ENCODE results near the gene MTAP.
"Not testable (repeated sequence)": the region's sequence is repeated elsewhere in the genome, so short reads cannot be mapped to it uniquely, and the experiment has no call there.

MTAP gene

GRCh38 chr9:21919377-21920362, 117.2 kb downstream of the MTAP start:
- no peak for DNase-seq (ENCODE audit: low spot score)

GRCh38 chr9:21923694-21924093, 121.3 kb downstream of the MTAP start:
- no peak for DNase-seq (ENCODE audit: low spot score)

GRCh38 chr9:21927752-21928151, 125.3 kb downstream of the MTAP start:
- no peak for DNase-seq (ENCODE audit: low spot score)

DNA sequence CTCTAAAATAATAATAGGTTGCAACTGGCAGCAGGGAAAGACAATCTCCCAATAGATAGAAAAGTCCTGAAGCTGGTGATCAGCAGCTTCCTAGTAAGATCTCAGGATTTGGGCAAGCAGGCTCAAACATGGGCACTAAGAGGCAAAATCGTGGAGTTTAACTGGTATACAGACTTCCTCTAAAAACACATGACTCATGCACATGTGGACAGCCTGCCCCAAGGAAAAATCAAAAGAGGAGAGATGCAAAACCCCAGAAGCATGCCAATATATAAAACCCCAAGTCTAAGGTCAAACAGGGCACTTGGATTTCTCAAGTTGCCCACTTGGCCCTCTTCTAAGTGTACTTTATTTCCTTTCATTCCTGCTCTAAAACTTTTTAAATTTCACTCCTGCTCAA, 129.0 kb downstream of the MTAP start:
- DNase-seq (ENCODE audit: low spot score), result no peak

GRCh38 chr9:21933281-21933680, 130.8 kb downstream of the MTAP start:
- DNase-seq (ENCODE audit: low spot score), result no peak

DNA sequence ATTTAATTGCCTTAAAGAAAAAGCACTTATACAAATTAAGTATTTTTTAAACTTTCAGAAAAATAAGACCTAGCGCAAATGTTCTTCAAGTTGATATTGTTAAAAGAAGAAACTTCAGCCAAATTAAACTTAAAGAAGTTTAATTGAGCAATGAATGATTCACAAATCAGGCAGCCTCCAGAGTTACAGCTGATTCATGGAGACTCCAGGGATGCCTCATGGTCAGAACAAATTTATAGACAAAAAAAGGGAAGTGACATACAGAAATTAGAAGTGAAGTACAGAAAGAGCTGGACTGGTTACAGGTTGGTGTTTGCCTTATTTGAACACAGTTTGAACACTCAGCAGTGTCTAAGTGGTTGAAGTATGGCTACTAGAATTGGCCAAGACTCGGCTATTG, 131.4 kb downstream of the MTAP start:
- no peak for DNase-seq (ENCODE audit: low spot score)

DNA sequence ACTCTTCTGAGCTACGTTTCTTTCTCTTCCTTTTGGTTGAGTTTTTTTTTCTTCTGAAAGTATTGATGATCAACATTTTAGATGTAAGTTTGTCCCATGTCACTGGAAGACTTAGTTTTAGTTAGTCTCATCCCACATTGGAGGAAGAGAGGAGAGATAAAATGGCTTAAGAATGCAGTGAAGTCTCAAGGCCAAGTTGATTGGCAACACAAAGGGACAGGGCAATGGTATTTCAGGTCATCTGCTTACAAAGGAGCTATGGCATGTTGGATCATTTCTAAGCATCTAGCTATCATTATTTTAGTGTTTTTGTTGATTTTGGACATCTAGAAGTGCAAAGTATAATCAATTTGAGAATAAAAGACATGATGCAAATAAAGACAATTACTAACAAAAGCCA, 133.2 kb downstream of the MTAP start:
- DNase-seq (ENCODE audit: low spot score), result no peak

DNA sequence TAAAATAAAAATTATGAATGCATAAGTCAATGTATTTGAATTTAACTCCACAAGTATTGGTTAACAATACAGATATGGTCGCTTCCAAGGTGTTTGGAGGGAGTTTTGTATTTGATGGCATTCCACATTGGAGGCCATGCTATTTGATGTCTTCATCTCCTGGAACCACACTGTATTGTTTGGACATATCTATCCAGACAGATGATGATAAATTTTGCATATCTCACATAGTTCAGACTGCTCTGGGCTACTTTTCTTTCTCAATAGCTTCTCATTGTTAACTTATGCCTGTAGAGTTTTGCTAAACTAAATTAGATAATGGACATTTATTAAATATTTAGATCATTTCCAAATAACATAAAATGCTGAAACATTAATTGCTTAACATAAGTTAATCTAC, 133.7 kb downstream of the MTAP start:
- DNase-seq (ENCODE audit: low spot score), result no peak

GRCh38 chr9:21941337-21941995, 139.0 kb downstream of the MTAP start:
- no peak for DNase-seq (ENCODE audit: low spot score)

DNA sequence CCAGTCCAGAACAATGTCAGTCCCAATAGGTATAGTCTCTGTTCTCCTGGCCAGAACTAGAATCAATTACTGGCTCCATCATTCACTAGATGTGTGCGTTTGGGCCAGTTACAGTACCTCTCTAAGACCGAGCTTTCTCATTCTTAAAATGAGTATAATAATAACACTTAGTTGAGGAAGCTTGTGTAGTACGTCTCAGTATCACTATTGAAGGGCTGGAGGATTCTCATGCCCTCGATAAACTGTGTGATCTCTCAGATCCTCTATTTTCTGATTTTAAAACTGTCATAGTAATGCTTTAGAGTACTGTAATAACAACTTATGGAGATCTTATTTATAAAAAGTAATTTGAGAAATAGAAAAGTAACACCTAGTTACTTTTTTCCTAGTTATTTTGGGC, 141.0 kb downstream of the MTAP start:
- DNase-seq (ENCODE audit: low spot score), result no peak

DNA sequence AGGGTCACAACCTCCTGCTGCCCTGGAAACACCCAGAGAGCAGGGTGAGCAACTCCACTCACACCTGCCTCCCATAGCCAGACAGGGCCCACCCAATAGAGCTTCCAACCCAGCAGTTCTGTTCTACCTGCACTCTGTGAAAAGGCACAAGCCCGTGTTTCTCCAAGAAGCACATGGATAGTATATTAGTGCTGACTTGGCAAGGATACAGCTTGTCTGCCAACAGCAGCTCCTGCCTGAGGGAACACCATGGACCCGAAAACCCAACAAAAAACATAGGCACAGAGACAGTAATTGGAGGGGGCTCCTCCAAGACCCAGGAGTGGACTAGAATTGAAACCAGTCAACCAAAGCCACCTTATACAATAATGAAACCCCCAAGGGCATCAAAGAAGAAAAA, 143.2 kb downstream of the MTAP start:
- DNase-seq (ENCODE audit: low spot score), result no peak

DNA sequence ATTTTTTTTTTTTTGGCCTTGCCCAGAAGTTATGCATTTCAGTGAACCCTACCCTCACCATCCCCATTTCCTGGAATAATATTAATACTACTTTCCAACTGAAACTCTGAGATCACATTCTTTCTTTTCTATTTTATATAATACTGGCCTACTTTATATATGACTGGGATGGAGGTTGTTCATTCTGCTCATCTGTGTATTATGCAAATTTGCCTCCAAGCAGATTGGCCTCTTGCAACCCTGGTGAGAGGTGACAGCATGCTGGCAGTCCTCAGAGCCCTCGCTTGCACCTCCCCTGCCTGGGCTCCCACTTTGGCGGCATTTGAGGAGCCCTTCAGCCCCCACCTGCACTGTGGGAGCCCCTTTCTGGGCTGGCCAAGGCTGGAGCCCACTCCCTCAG, 156.4 kb downstream of the MTAP start:
- DNase-seq (ENCODE audit: low spot score), result no peak

DNA sequence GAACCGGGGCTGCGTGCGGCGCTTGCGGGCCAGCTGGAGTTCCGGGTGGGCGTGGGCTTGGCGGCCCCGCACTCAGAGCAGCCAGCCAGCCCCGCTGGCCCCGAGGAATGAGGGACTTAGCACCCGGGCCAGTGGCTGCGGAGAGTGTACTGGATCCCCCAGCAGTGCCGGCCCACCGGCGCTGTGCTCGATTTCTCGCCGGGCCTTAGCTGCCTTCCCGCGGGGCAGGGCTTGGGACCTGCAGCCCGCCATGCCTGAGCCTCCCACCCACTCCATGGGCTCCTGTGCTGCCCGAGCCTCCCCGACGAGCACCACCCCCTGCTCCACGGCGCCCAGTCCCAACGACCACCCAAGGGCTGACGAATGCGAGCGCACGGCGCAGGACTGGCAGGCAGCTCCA, 156.8 kb downstream of the MTAP start:
- not testable (repeated sequence) for DNase-seq (ENCODE audit: low spot score)

DNA sequence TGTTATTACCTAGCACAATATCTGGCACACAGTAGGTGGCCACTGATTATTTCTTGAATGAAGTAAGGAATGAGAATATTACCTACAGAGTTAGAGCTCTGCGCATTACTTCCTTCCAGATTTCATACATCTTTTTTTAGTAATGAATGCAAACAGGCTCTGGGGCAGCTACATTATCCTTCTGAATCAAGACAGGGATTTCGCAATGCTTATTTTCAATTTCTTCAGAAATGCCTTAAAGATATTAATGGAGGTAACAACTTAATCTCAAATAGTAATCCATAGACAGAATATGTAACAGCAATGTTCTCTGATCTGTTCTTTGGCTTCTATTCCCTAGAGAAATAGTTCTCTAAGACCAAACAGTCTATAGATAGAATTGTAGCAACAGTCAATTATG, 159.1 kb downstream of the MTAP start:
- DNase-seq (ENCODE audit: low spot score), result no peak

DNA sequence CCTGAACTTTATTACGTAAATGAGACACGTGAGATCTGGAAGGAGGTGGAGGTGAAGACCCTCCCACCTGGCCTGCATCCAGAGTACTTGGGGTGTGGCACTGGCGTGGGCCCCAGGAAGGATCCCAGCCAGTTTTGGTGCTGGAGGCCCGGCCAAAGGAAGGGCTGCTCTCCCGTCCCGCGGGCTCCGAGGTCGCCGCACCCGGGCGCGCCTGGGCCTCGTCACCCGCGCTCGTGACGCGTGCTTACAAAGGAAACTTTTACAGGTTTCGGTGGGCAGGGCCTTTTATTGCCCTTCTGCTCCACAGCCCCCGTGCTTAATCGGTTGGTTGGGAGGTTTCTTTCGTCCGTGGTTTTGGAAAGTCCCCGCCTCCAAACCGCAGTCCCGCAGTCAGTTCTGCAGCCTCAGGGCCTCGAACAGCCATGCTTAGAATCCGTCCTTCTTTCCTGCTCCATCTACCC, 162.5 kb downstream of the MTAP start:
- no peak for DNase-seq (ENCODE audit: low spot score)

- no peak for DNase-seq (ENCODE audit: low spot score)
These were observed 163.0 kb downstream of the MTAP start for GRCh38 chr9:21965401-21965951.

DNA sequence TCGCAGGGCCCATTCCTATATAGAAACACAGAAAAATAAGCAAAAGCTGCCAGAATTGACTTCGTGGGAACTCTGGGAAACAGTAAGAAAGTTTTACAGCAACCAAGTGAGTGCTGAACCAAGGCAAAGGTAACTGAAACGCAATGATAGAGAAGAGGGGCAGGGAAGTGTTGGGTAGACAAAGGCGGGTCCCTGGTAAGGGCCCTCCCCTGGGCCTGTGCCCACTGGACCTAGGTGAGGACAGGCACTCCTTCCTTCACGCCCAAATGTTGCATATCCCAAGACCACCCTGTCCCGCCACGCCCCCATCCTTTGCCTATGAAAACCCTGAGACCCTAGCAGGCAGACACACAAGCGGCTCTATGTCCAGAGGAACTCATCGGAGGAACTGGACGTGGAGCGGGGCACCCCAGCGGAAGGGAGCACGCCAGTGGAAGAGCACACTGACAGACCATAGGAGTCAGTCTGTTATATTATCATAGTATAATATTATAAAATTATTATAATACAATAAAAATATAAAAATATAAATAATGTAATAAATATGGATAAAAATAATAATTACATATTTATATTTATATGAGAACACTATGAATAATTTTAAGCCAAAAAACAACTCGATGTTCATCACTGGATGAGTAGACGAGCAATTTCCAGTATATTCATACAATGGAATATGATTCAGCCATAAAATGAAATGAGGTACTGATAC, 163.9 kb downstream of the MTAP start:
- DNase-seq (ENCODE audit: low spot score), result no peak

GRCh38 chr9:21967169-21967568, 164.7 kb downstream of the MTAP start:
- DNase-seq (ENCODE audit: low spot score), result no peak

GRCh38 chr9:21967702-21968101, 165.3 kb downstream of the MTAP start:
- no peak for DNase-seq (ENCODE audit: low spot score)

GRCh38 chr9:21968331-21969010, 166.0 kb downstream of the MTAP start:
- no peak for DNase-seq (ENCODE audit: low spot score)

DNA sequence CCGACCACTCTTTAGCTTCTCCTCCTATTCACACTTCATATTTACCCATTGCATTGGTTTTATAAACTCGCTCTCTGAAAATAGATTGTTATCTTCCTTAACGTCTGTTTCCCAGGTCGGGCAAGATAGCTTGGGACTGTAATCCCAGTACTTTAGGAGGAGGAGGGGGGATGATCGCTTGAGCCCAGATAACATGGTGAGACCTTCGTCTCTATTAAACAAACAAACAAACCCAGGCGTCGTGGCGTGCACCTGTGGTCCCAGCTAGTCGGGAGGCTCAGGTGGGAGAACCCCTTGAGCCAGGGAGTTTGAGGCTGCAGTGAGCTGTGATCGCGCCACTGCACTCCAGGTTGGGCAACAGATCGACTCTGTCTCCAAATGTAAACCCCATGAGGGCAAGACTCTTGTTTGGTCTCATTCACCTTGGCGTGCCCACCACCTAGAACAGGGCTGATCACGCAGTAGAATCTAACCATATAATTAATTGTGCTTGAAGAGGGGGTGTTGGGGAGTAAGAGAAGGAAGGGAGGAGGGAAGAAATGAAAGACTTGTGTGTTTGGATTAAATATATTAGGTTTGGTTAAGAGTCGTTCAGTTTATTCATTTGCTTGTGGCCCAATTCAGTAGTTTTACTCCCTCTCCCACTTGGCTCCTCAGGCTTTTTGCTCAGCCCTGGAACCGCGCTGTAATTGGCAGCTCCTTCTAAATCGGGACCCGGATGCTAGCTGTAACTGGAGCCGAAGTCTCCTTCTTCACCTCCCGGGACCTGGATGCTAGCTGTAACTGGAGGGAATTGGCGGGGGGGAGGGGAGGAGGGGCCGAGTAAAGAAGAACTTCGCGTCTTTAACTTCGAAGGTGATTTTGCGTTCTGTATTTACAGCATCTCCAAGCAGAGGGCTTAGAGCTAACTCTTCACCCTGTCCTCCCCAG, 166.8 kb downstream of the MTAP start:
- no peak for DNase-seq (ENCODE audit: low spot score)

Data from SW480 (cell line).